Measurements from ENCODE around the gene XPOT.

DNA sequence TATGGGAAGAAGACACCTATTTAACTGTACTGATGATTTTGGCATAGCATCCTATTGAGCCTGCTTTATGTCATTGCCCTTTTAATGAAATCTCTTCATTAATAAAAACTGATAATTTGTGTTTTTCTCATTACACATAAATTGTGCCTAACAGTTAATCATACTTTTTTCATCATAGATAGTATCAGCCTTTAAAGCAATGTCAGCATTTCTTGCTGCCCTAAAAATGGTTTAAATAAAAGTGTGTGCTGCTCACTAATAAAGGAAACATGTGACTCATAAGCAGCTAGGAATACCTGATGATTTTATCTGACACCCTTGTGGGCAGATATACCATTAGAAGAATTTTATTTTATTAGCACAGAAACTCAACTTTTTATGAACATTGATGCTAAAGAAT lies 74.5 kb downstream of the XPOT start:
- TF ChIP-seq, protein P1, sequence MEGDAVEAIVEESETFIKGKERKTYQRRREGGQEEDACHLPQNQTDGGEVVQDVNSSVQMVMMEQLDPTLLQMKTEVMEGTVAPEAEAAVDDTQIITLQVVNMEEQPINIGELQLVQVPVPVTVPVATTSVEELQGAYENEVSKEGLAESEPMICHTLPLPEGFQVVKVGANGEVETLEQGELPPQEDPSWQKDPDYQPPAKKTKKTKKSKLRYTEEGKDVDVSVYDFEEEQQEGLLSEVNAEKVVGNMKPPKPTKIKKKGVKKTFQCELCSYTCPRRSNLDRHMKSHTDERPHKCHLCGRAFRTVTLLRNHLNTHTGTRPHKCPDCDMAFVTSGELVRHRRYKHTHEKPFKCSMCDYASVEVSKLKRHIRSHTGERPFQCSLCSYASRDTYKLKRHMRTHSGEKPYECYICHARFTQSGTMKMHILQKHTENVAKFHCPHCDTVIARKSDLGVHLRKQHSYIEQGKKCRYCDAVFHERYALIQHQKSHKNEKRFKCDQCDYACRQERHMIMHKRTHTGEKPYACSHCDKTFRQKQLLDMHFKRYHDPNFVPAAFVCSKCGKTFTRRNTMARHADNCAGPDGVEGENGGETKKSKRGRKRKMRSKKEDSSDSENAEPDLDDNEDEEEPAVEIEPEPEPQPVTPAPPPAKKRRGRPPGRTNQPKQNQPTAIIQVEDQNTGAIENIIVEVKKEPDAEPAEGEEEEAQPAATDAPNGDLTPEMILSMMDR (IDR thresholded peaks at IDR 0.05): no peak
- TF ChIP-seq POLR2A (IDR thresholded peaks at IDR 0.05) (no peak), POLR2AphosphoS5 (IDR thresholded peaks at IDR 0.05) (no peak)
